Neural cell (in vitro differentiated cells): ENCODE data around the gene PPM1L. TPM values are rescaled to one million over a fixed set of nuclear protein-coding genes. Genes with fewer than 3 reads are reported as not detected.

Source experiments
- H2AFZ ChIP-seq: fragments of 200-600, 300-800 bp; sonication (generic), shearing (Covaris generic); 2 replicates; pipeline ENCODE4 v1.6.0; 2014; ENCODE audit warnings: low read depth, mild to moderate bottlenecking, antibody characterized with exemption, low read length, moderate library complexity
- H3F3A ChIP-seq: fragments of 200-600 bp; shearing (Covaris generic); 2 replicates; pipeline ENCODE4 v1.6.1; 2016; ENCODE audit warnings: mild to moderate bottlenecking, moderate library complexity, mixed read lengths, antibody characterized with exemption, low read length; ENCODE audit not compliant: insufficient read depth, poor library complexity, severe bottlenecking
- H3K27ac ChIP-seq: fragments of 200-600, 300-800 bp; sonication (generic), shearing (Covaris generic); 2 replicates; pipeline ENCODE4 v1.5.1; 2014; ENCODE audit warnings: mild to moderate bottlenecking, low read length, moderate library complexity
- H3K27me3 ChIP-seq: fragments of 300-800, 200-600 bp; sonication (generic), shearing (Covaris generic); 2 replicates; pipeline ENCODE4 v1.6.0; 2014; ENCODE audit warnings: mild to moderate bottlenecking, low read depth, low read length, moderate library complexity; ENCODE audit not compliant: insufficient read depth
- H3K36me3 ChIP-seq: fragments of 300-800, 200-600 bp; sonication (generic), shearing (Covaris generic); 2 replicates; pipeline ENCODE4 v1.5.1; 2014; ENCODE audit warnings: mild to moderate bottlenecking, antibody characterized with exemption, low read length, moderate library complexity; ENCODE audit not compliant: insufficient read depth
- H3K4me2 ChIP-seq: fragments of 300-800, 200-600 bp; sonication (generic), shearing (Covaris generic); 2 replicates; pipeline ENCODE4 v1.6.0; 2014; ENCODE audit warnings: mild to moderate bottlenecking, low read length
- H3K4me3 ChIP-seq: fragments of 300-800, 200-600 bp; sonication (generic), shearing (Covaris generic); 2 replicates; pipeline ENCODE4 v1.5.1; 2014; ENCODE audit warnings: mild to moderate bottlenecking, low read length, moderate library complexity
- H3K79me2 ChIP-seq: fragments of 200-600 bp; shearing (Covaris generic); replicated peaks from 2 replicates; pipeline ENCODE4 v1.6.0; 2014; ENCODE audit warnings: mild to moderate bottlenecking, low read length, moderate library complexity; ENCODE audit not compliant: insufficient read depth
- H3K9ac ChIP-seq: fragments of 300-800, 200-600 bp; sonication (generic), shearing (Covaris generic); 2 replicates; pipeline ENCODE4 v1.6.1; 2016; ENCODE audit warnings: mild to moderate bottlenecking, low read length, mixed read lengths
- H3K9me2 ChIP-seq: fragments of 200-600 bp; shearing (Covaris generic); 2 replicates; pipeline ENCODE4 v1.6.1; 2016; ENCODE audit warnings: mild to moderate bottlenecking, low read length, mixed read lengths; ENCODE audit not compliant: insufficient read depth
- H3K9me3 ChIP-seq: fragments of 200-600, 300-800 bp; sonication (generic), shearing (Covaris generic); 2 replicates; pipeline ENCODE4 v1.6.1; 2016; ENCODE audit warnings: mild to moderate bottlenecking, mixed run types, low read length, moderate library complexity, mixed read lengths
- H4K20me1 ChIP-seq: fragments of 200-600 bp; shearing (Covaris generic); 2 replicates; pipeline ENCODE4 v1.6.1; 2016; ENCODE audit warnings: mild to moderate bottlenecking, mixed run types; ENCODE audit not compliant: insufficient read depth
- EP300 ChIP-seq: fragments of 450-650 bp; conservative IDR thresholded peaks from 2 replicates; pipeline ENCODE4 v1.6.1; 2014; ENCODE audit warnings: antibody characterized with exemption, mild to moderate bottlenecking, moderate library complexity; ENCODE audit not compliant: poor library complexity, severe bottlenecking
- EZH2 ChIP-seq: fragments of 200-600, 300-800 bp; shearing (Covaris generic), sonication (generic); IDR thresholded peaks from 2 replicates; pipeline ENCODE4 v1.6.1; 2014; ENCODE audit warnings: antibody characterized with exemption, low read length, borderline replicate concordance, mild to moderate bottlenecking; ENCODE audit not compliant: insufficient read depth, poor library complexity, severe bottlenecking
- MXI1 ChIP-seq: fragments of 450-650 bp; conservative IDR thresholded peaks from 2 replicates; pipeline ENCODE4 v1.6.1; 2014; ENCODE audit warnings: antibody characterized with exemption, mild to moderate bottlenecking; ENCODE audit not compliant: poor library complexity, severe bottlenecking
- POLR2AphosphoS5 ChIP-seq: IDR thresholded peaks from 2 replicates; pipeline ENCODE4 v1.6.1; 2012
- RAD21 ChIP-seq: fragments of 450-650 bp; conservative IDR thresholded peaks from 2 replicates; pipeline ENCODE4 v1.6.1; 2014; ENCODE audit warnings: antibody characterized with exemption, mild to moderate bottlenecking, moderate library complexity
- REST ChIP-seq: IDR thresholded peaks from 2 replicates; pipeline ENCODE4 v1.6.1; 2012; ENCODE audit warnings: borderline replicate concordance
- SMC3 ChIP-seq: fragments of 450-650 bp; conservative IDR thresholded peaks from 2 replicates; pipeline ENCODE4 v1.6.1; 2014; ENCODE audit warnings: antibody characterized with exemption, mild to moderate bottlenecking, moderate library complexity; ENCODE audit not compliant: poor library complexity
- TAF1 ChIP-seq: IDR thresholded peaks from 2 replicates; pipeline ENCODE4 v1.6.1; 2012; ENCODE audit warnings: low read depth
- polyA plus RNA-seq: library from polyadenylated mRNA; depleted of rRNA; stranded (reverse); fragments of >200 nt; gene quantifications from 2 replicates; pipeline ENCODE4 v1.2.3, GENCODE V29; 2014
- TF ChIP-seq, protein P1 (sequence below): fragments of 450-650 bp; IDR thresholded peaks from 2 replicates; pipeline ENCODE4 v1.5.1; 2014; ENCODE audit warnings: antibody characterized with exemption, mild to moderate bottlenecking, moderate library complexity; ENCODE audit not compliant: poor library complexity, severe bottlenecking

Gene PPM1L
- polyA plus RNA-seq, 1 donor from 2014 or later = 24.9 TPM

- TF ChIP-seq, protein P1, sequence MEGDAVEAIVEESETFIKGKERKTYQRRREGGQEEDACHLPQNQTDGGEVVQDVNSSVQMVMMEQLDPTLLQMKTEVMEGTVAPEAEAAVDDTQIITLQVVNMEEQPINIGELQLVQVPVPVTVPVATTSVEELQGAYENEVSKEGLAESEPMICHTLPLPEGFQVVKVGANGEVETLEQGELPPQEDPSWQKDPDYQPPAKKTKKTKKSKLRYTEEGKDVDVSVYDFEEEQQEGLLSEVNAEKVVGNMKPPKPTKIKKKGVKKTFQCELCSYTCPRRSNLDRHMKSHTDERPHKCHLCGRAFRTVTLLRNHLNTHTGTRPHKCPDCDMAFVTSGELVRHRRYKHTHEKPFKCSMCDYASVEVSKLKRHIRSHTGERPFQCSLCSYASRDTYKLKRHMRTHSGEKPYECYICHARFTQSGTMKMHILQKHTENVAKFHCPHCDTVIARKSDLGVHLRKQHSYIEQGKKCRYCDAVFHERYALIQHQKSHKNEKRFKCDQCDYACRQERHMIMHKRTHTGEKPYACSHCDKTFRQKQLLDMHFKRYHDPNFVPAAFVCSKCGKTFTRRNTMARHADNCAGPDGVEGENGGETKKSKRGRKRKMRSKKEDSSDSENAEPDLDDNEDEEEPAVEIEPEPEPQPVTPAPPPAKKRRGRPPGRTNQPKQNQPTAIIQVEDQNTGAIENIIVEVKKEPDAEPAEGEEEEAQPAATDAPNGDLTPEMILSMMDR = no peak
Observed at GRCh38 chr3:161100994-161101393, 345.0 kb downstream of the PPM1L start (continued).

- no peaks in the 10 kb centered on the region for H3F3A ChIP-seq
- H3K9me3 ChIP-seq = no peaks in the 10 kb centered on the region
- no peak overlapping the region for H3K27ac ChIP-seq
- H3K27me3 ChIP-seq = peaks cover 20% of the 10 kb centered on the region
- H3K9ac ChIP-seq = no peak overlapping the region
- no peaks in the 10 kb centered on the region for H4K20me1 ChIP-seq
- H3K4me2 ChIP-seq = no peak overlapping the region
- TF ChIP-seq RAD21 (no peak), POLR2AphosphoS5 (no peak), REST (no peak), EZH2 (no peak), EP300 (no peak), MXI1 (no peak), TAF1 (no peak), SMC3 (no peak)
- TF ChIP-seq, protein P1 = no peak
- no peaks in the 10 kb centered on the region for H3K79me2 ChIP-seq
- H3K9me2 ChIP-seq = no peaks in the 10 kb centered on the region
- no peak overlapping the region for H3K4me3 ChIP-seq
- no peak overlapping the region for H2AFZ ChIP-seq
- H3K36me3 ChIP-seq = no peaks in the 10 kb centered on the region
Observed at GRCh38 chr3:161101609-161102008, 345.6 kb downstream of the PPM1L start.
